ENCODE results near the gene SPEN.
"Not testable (repeated sequence)": the region's sequence is repeated elsewhere in the genome, so short reads cannot be mapped to it uniquely, and the experiment has no call there.

SPEN gene

DNA sequence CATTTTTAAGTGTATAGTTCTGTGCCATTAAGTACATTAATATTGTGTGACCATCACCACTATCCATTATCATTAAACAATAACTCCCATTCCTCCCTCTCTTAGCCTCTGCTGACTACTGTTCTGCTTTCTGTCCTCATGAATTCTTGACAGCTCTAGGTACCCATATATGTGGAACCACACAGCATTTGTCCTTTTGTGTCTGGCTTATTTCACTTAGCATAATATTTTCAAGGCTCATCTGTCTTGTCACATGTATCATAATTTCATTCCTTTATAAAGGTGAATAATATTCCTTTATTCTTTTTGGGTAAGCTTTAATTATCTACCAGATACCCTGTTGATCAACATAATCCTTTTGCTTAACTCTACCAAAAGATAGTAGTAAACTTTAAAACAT is 47.7 kb downstream of the SPEN start:
- peaks cover 100% of the 10 kb centered on the region for H3K79me2 ChIP-seq (ENCODE audit: insufficient read depth, low read length)
- H3K4me1 ChIP-seq (ENCODE audit: insufficient read depth, low read length), result no peaks in the 10 kb centered on the region
- no peaks in the 10 kb centered on the region for H3K9me3 ChIP-seq (ENCODE audit: insufficient read depth, low read length, severe bottlenecking)
- H3K36me3 ChIP-seq (ENCODE audit: insufficient read depth, low read length), result peaks cover 51% of the 10 kb centered on the region
- TF ChIP-seq EZH2 (IDR thresholded peaks at IDR 0.05; ENCODE audit: borderline replicate concordance, low read depth, low read length, severe bottlenecking) (no peak), CTCF (IDR thresholded peaks at IDR 0.05; ENCODE audit: borderline replicate concordance, extremely low read depth, low read length, poor library complexity, severe bottlenecking) (no peak)
- no peak overlapping the region for H3K9ac ChIP-seq (ENCODE audit: low read depth, low read length)
- no peaks in the 10 kb centered on the region for H3K27me3 ChIP-seq (ENCODE audit: insufficient read depth, low read length, poor library complexity)
- no peak overlapping the region for H3K4me3 ChIP-seq (ENCODE audit: low read depth in 1 of 2, low read length in 2 of 2)
- DNase-seq (no peak), ATAC-seq (ENCODE audit: insufficient read depth, low read depth) (no peak)
- no peak overlapping the region for H3K27ac ChIP-seq (ENCODE audit: low read length)
- no peak overlapping the region for H2AFZ ChIP-seq (ENCODE audit: low read depth, low read length)
- peaks cover 87% of the 10 kb centered on the region for H4K20me1 ChIP-seq (ENCODE audit: insufficient read depth, low read length)
- no peak overlapping the region for H3K4me2 ChIP-seq (ENCODE audit: insufficient read depth, low read length)

GRCh38 chr1:15896841-15897610 is 49.5 kb downstream of the SPEN start:
- not testable (repeated sequence) for H3K4me3 ChIP-seq (ENCODE audit: low read depth in 1 of 2, low read length in 2 of 2); DNase-seq; H3K9me3 ChIP-seq (ENCODE audit: insufficient read depth, low read length, severe bottlenecking); H3K9ac ChIP-seq (ENCODE audit: low read depth, low read length); ATAC-seq (ENCODE audit: insufficient read depth, low read depth); H3K4me2 ChIP-seq (ENCODE audit: insufficient read depth, low read length); H3K27me3 ChIP-seq (ENCODE audit: insufficient read depth, low read length, poor library complexity); H2AFZ ChIP-seq (ENCODE audit: low read depth, low read length); H3K4me1 ChIP-seq (ENCODE audit: insufficient read depth, low read length); H3K27ac ChIP-seq (ENCODE audit: low read length)
- H3K36me3 ChIP-seq (ENCODE audit: insufficient read depth, low read length), result peaks cover 47% of the 10 kb centered on the region
- H3K79me2 ChIP-seq (ENCODE audit: insufficient read depth, low read length), result peaks cover 100% of the 10 kb centered on the region
- peaks cover 88% of the 10 kb centered on the region for H4K20me1 ChIP-seq (ENCODE audit: insufficient read depth, low read length)

- H3K27me3 ChIP-seq (ENCODE audit: insufficient read depth, low read length, poor library complexity), result no peaks in the 10 kb centered on the region
- no peak overlapping the region for H3K27ac ChIP-seq (ENCODE audit: low read length)
- no peaks in the 10 kb centered on the region for H3K9me3 ChIP-seq (ENCODE audit: insufficient read depth, low read length, severe bottlenecking)
- no peak overlapping the region for H3K4me2 ChIP-seq (ENCODE audit: insufficient read depth, low read length)
- TF ChIP-seq EZH2 (IDR thresholded peaks at IDR 0.05; ENCODE audit: borderline replicate concordance, low read depth, low read length, severe bottlenecking), result no peak
- TF ChIP-seq CTCF (IDR thresholded peaks at IDR 0.05; ENCODE audit: borderline replicate concordance, extremely low read depth, low read length, poor library complexity, severe bottlenecking), result no peak
- DNase-seq (no peak), ATAC-seq (ENCODE audit: insufficient read depth, low read depth) (no peak)
- no peak overlapping the region for H3K4me3 ChIP-seq (ENCODE audit: low read depth in 1 of 2, low read length in 2 of 2)
- peaks cover 100% of the 10 kb centered on the region for H3K79me2 ChIP-seq (ENCODE audit: insufficient read depth, low read length)
- peaks cover 89% of the 10 kb centered on the region for H4K20me1 ChIP-seq (ENCODE audit: insufficient read depth, low read length)
- H3K4me1 ChIP-seq (ENCODE audit: insufficient read depth, low read length), result no peaks in the 10 kb centered on the region
- H3K9ac ChIP-seq (ENCODE audit: low read depth, low read length), result no peak overlapping the region
- peaks cover 46% of the 10 kb centered on the region for H3K36me3 ChIP-seq (ENCODE audit: insufficient read depth, low read length)
- H2AFZ ChIP-seq (ENCODE audit: low read depth, low read length), result no peak overlapping the region
These were observed 51.8 kb downstream of the SPEN start for GRCh38 chr1:15899266-15899665.

DNA sequence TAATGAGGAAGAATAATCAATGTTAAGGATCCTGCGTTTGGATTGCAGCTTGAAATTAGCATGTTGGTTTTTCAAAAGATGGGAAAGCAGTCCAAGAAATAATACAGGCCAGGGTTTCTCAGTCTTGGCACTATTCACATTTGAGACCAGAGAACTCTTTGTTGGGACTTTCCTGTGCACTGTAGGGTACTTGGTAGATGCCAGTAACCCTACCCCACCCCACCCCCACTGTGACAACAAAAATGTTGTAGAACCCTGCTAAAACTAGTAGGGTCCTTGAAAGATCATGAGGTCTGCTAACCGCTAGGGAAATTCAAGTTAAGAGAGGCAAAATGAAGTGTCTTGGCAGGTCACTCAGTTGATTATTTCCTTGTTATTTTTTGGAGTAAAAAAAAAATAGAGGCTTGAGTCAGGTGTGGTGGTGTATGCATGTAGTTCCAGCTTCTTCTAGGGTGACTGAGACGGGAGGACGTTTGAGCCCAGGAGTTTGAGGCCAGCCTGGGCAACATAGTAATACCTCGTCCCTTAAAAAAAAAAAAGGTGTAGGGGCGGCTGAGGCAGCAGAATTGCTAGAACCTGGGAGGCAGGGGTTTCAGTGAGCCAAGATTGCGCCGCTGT is 53.3 kb downstream of the SPEN start:
- peaks cover 99% of the 10 kb centered on the region for H3K79me2 ChIP-seq (ENCODE audit: insufficient read depth, low read length)
- H3K4me2 ChIP-seq (ENCODE audit: insufficient read depth, low read length), result no peak overlapping the region
- ATAC-seq (ENCODE audit: insufficient read depth, low read depth), result no peak
- no peaks in the 10 kb centered on the region for H3K4me1 ChIP-seq (ENCODE audit: insufficient read depth, low read length)
- H3K27me3 ChIP-seq (ENCODE audit: insufficient read depth, low read length, poor library complexity), result no peaks in the 10 kb centered on the region
- no peak overlapping the region for H2AFZ ChIP-seq (ENCODE audit: low read depth, low read length)
- H3K9ac ChIP-seq (ENCODE audit: low read depth, low read length), result no peak overlapping the region
- DNase-seq, result no peak
- H4K20me1 ChIP-seq (ENCODE audit: insufficient read depth, low read length), result peaks cover 89% of the 10 kb centered on the region
- no peak overlapping the region for H3K27ac ChIP-seq (ENCODE audit: low read length)
- no peak overlapping the region for H3K4me3 ChIP-seq (ENCODE audit: low read depth in 1 of 2, low read length in 2 of 2)
- no peaks in the 10 kb centered on the region for H3K9me3 ChIP-seq (ENCODE audit: insufficient read depth, low read length, severe bottlenecking)
- no peak for TF ChIP-seq EZH2 (IDR thresholded peaks at IDR 0.05; ENCODE audit: borderline replicate concordance, low read depth, low read length, severe bottlenecking)
- TF ChIP-seq CTCF (IDR thresholded peaks at IDR 0.05; ENCODE audit: borderline replicate concordance, extremely low read depth, low read length, poor library complexity, severe bottlenecking), result no peak
- H3K36me3 ChIP-seq (ENCODE audit: insufficient read depth, low read length), result peaks cover 47% of the 10 kb centered on the region
